Smooth muscle cell (in vitro differentiated cells): Measurements from ENCODE around the gene ATP5IF1. TPM values are rescaled to one million over a fixed set of nuclear protein-coding genes. Genes with fewer than 3 reads are reported as not detected.

Experiments
- DNase-seq: peaks from one replicate; lab custom pipeline; 2025; ENCODE audit not compliant: unreplicated experiment; lab: John Stamatoyannopoulos, UW
- H2AFZ ChIP-seq: fragments of 200-600 bp; sonication (generic); 2 replicates; pipeline ENCODE4 v1.6.0; 2016; ENCODE audit warnings: antibody characterized with exemption, low read depth, mild to moderate bottlenecking
- H3F3A ChIP-seq: fragments of 200-600 bp; sonication (generic); 2 replicates; pipeline ENCODE4 v1.6.0; 2017; ENCODE audit warnings: antibody characterized with exemption, low read depth
- H3K27ac ChIP-seq: fragments of 200-600 bp; sonication (generic); 2 replicates; pipeline ENCODE4 v1.5.1; 2016; ENCODE audit warnings: low read depth, mild to moderate bottlenecking
- H3K27me3 ChIP-seq: fragments of 200-600 bp; sonication (generic); 2 replicates; pipeline ENCODE4 v1.6.1; 2016; ENCODE audit warnings: low read depth, mild to moderate bottlenecking
- H3K36me3 ChIP-seq: fragments of 200-600 bp; sonication (generic); 2 replicates; pipeline ENCODE4 v1.5.1; 2016; ENCODE audit warnings: low read depth
- H3K4me1 ChIP-seq: fragments of 200-600 bp; sonication (generic); 2 replicates; pipeline ENCODE4 v1.5.1; 2016; ENCODE audit warnings: low read depth
- H3K4me2 ChIP-seq: fragments of 200-600 bp; sonication (generic); 2 replicates; pipeline ENCODE4 v1.6.0; 2016; ENCODE audit warnings: mild to moderate bottlenecking
- H3K4me3 ChIP-seq: fragments of 200-600 bp; sonication (generic); 2 replicates; pipeline ENCODE4 v1.5.1; 2016; ENCODE audit warnings: mild to moderate bottlenecking
- H3K79me2 ChIP-seq: fragments of 200-600 bp; sonication (generic); 2 replicates; pipeline ENCODE4 v1.6.0; 2016; ENCODE audit warnings: low read depth, mild to moderate bottlenecking
- H3K9ac ChIP-seq: fragments of 200-600 bp; sonication (generic); 2 replicates; pipeline ENCODE4 v1.6.0; 2016; ENCODE audit warnings: low read depth
- H3K9me3 ChIP-seq: fragments of 200-600 bp; sonication (generic); replicated peaks from 2 replicates; pipeline ENCODE4 v1.5.1; 2016; ENCODE audit warnings: low read depth
- H4K20me1 ChIP-seq: fragments of 200-600 bp; sonication (generic); 2 replicates; pipeline ENCODE4 v1.6.0; 2016; ENCODE audit warnings: low read depth
- WGBS: methylation state at CpG from one replicate; pipeline ENCODE4 v1.1.7; 2016; ENCODE audit warnings: low lambda C conversion rate; 5-methylcytosine and 5-hydroxymethylcytosine counted together
- polyA plus RNA-seq: library from polyadenylated mRNA; unstranded; fragments of >200 nt; fragmentation: Nextera tagmentation; extraction: Ambion mirVana; gene quantifications from 2 replicates; pipeline ENCODE4 v1.2.1, GENCODE V29; 2016
- total RNA-seq: library from RNA; depleted of rRNA; stranded (reverse); fragments of >200 nt; gene quantifications from 2 replicates; pipeline ENCODE4 v1.2.3, GENCODE V29; 2014
- TF ChIP-seq, protein P1 (sequence below): fragments of 200-600 bp; sonication (generic); IDR thresholded peaks from 2 replicates; pipeline ENCODE4 v1.5.1; 2017; ENCODE audit warnings: borderline replicate concordance, mild to moderate bottlenecking, antibody characterized with exemption; ENCODE audit not compliant: insufficient read depth, poor library complexity, severe bottlenecking

The ATP5IF1 gene
- total and polyA plus RNA-seq, 2 experiments from 2014 or later, result 460 to 550 TPM

DNA sequence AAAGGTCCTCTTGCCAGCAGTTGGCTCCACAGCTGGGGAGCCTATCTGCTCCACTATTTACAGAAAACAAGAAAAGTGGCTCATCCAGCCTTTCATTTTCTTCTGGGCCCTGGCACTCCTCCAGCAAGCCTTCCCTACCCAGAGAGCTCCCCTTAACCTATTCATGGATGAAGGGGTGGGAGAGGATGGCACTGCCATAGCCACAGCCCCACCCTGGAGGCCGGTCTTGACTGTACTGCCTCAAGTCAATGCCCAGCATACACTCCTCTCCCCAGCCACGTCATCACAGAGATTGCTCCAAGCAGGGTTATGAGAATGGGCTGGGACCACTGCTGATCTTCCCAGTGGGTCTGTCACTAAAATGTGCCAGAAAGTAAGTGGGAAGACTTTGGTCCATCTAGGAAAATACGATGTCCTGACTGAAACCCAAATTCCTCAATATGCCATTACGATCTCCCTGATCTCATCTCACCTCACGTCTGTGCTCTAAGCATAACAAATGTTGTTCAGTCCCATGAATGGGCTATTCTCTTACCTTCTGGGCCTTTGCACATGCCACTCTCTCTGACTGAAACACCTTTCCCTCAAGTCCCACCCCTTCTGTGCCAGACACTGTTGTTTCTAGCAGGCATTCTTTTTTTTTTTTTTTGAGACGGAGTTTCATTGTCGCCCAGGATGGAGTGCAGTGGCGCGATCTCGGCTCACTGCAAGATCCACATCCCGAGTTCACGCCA is 38.1 kb upstream of the ATP5IF1 start:
- Histone ChIP-seq H3K27ac (no peak overlapping the region), H3K9ac (no peak overlapping the region), H3F3A (no peaks in the 10 kb centered on the region), H2AFZ (no peak overlapping the region), H3K4me1 (peaks cover 13% of the 10 kb centered on the region), H3K9me3 (no peaks in the 10 kb centered on the region), H3K36me3 (peaks cover 6% of the 10 kb centered on the region), H3K4me2 (no peak overlapping the region), H3K79me2 (no peaks in the 10 kb centered on the region), H3K27me3 (no peaks in the 10 kb centered on the region), H4K20me1 (no peaks in the 10 kb centered on the region), H3K4me3 (no peak overlapping the region)
- WGBS, result 95% methylated on average over 11 of the region's 12 CpGs
- no peak for DNase-seq
- TF ChIP-seq, protein P1, sequence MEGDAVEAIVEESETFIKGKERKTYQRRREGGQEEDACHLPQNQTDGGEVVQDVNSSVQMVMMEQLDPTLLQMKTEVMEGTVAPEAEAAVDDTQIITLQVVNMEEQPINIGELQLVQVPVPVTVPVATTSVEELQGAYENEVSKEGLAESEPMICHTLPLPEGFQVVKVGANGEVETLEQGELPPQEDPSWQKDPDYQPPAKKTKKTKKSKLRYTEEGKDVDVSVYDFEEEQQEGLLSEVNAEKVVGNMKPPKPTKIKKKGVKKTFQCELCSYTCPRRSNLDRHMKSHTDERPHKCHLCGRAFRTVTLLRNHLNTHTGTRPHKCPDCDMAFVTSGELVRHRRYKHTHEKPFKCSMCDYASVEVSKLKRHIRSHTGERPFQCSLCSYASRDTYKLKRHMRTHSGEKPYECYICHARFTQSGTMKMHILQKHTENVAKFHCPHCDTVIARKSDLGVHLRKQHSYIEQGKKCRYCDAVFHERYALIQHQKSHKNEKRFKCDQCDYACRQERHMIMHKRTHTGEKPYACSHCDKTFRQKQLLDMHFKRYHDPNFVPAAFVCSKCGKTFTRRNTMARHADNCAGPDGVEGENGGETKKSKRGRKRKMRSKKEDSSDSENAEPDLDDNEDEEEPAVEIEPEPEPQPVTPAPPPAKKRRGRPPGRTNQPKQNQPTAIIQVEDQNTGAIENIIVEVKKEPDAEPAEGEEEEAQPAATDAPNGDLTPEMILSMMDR, result no peak

DNA sequence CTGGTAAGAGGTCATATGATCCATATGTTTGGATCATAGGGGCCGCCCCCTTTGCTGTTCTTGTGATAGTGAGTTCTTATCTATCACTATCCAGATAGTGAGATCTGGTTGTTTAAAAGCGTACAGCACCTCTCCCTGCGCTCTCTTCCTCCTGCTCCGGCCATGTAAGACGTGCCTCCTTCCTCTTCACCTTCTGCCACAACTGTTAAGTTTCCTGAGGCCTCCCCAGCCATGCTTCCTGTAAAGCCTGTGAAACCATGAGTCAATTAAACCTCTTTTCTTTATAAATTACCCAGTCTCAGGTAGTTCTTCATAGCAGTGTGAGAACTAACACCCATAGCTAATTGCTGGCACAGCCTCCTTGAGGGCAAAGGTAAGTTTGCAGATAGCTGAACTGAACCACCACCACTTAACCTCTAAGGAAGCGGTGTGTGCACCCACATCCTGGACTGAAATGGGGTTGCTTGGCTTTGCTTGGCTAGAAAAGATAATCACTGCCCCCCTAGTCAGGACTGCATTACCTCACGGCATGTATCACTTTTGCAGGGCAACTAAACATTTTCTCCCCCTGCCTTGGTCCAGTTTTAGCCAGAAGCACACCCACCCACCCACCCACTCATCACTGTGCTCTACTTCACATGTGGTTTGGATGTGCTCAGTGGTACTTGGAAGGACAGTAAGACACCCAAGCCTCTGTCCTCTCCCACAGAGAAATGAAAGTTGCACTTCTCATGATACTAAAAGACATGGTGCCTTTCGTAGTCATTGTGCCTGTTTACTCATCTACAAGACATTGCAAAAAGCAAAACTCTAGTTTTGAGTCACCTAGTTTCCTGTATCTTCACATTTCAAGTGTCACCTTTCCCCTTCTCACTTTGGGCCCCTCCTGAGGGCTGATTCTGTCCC is 36.3 kb upstream of the ATP5IF1 start:
- WGBS, result 87% methylated on average over 7 of the region's 8 CpGs
- Histone ChIP-seq H3F3A (no peaks in the 10 kb centered on the region), H3K36me3 (peaks cover 15% of the 10 kb centered on the region), H2AFZ (no peak overlapping the region), H3K27ac (no peak overlapping the region), H3K27me3 (no peaks in the 10 kb centered on the region), H4K20me1 (no peaks in the 10 kb centered on the region), H3K4me2 (no peak overlapping the region), H3K79me2 (no peaks in the 10 kb centered on the region), H3K9me3 (no peaks in the 10 kb centered on the region), H3K4me3 (no peak overlapping the region), H3K9ac (no peak overlapping the region), H3K4me1 (peaks cover 13% of the 10 kb centered on the region)
- DNase-seq, result no peak
- TF ChIP-seq, protein P1, result no peak

DNA sequence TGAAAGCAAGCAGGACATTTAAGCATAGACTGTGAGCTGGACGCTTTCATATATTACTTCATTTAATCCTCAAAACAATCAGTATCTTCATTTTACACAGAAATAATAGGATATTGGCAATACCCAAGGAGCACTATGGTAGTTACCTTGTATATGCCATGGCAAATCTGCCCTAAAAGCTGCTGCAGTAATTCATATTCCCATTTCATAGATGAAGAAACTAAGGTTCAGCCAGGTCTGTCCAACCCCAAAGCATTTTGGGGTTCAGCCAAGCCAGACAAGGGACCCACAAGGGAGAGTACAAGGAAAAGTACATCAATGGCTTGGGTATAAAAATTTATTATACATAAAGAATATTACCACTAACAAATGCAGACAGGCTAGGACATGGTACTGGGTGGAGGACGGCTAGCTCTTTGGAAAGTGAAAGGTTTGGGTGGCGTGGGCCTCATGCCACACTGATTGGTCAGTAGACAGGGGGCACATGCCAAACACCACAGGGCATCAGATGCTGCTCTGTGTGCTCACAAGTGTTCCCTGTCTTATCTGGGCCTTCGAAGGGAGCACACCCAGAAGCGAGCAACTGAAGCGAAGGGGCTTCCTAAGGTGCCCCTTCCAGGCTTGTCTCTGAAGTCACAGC is 35.6 kb upstream of the ATP5IF1 start:
- WGBS, result over 99% methylated on average over 6 of the region's 6 CpGs
- Histone ChIP-seq H2AFZ (no peak overlapping the region), H3K9ac (no peak overlapping the region), H3K4me2 (no peak overlapping the region), H3K9me3 (no peaks in the 10 kb centered on the region), H3K36me3 (peaks cover 15% of the 10 kb centered on the region), H3K4me3 (no peak overlapping the region), H3K27ac (no peak overlapping the region), H3K4me1 (peaks cover 13% of the 10 kb centered on the region), H3K79me2 (no peaks in the 10 kb centered on the region), H3K27me3 (no peaks in the 10 kb centered on the region), H4K20me1 (no peaks in the 10 kb centered on the region), H3F3A (no peaks in the 10 kb centered on the region)
- TF ChIP-seq, protein P1, result no peak
- no peak for DNase-seq
